IMR-90 (cell line): Measurements from ENCODE around the gene CERS1. TPM values are rescaled to one million over a fixed set of nuclear protein-coding genes. Genes with fewer than 3 reads are reported as not detected.

Source experiments
- ATAC-seq: fragments of 200-7000 bp; cut with Tn5 transposase; 2 replicates; pipeline ENCODE4 v1.9.1; 2020; ENCODE audit warnings: low read depth, mild to moderate bottlenecking, moderate library complexity
- BruUV-seq: library from RNA; stranded (reverse); fragments of 400-500 nt; replicated peaks from 2 replicates; lab custom pipeline; 2021; lab: Mats Ljungman, UMichigan
- CTCF ChIA-PET: fragments of 300-600 bp; formaldehyde crosslinking; extraction: SDS; loops from one replicate; lab custom pipeline; 2021; ENCODE audit warnings: antibody characterized with exemption; lab: Yijun Ruan, JAX
- POLR2A ChIA-PET: fragments of 300-600 bp; sonication (Branson Sonifier 250); formaldehyde crosslinking; loops from one replicate; lab custom pipeline; 2022; ENCODE audit warnings: antibody characterized with exemption; ENCODE audit not compliant: unreplicated experiment; lab: Charles Lee
- DNase-seq: peaks from one replicate; pipeline ENCODE4 v3.0.0; 2013
- H2AFZ ChIP-seq: replicated peaks from 2 replicates; pipeline ENCODE3; 2013; ENCODE audit warnings: low read length, mild to moderate bottlenecking; ENCODE audit not compliant: poor library complexity
- H2AK5ac ChIP-seq: 2 replicates; pipeline ENCODE4 v1.6.1; 2013; ENCODE audit warnings: low read depth, low read length, inconsistent platforms
- H2AK9ac ChIP-seq: replicated peaks from 2 replicates; pipeline ENCODE3; 2013; ENCODE audit warnings: mild to moderate bottlenecking, low read depth, low read length, moderate library complexity; ENCODE audit not compliant: poor library complexity
- H2BK120ac ChIP-seq: 2 replicates; pipeline ENCODE4 v1.6.1; 2013; ENCODE audit warnings: low read depth, low read length, inconsistent platforms
- H2BK15ac ChIP-seq: 3 replicates; pipeline ENCODE4 v1.6.1; 2013; ENCODE audit warnings: low read depth, low read length, inconsistent platforms
- H2BK20ac ChIP-seq: 2 replicates; pipeline ENCODE4 v1.6.1; 2013; ENCODE audit warnings: low read depth, mild to moderate bottlenecking, inconsistent platforms, low read length, moderate library complexity
- H2BK5ac ChIP-seq: 2 replicates; pipeline ENCODE4 v1.6.1; 2013; ENCODE audit warnings: mild to moderate bottlenecking, low read depth, low read length, inconsistent platforms; ENCODE audit not compliant: poor library complexity, severe bottlenecking
- H3K14ac ChIP-seq: replicated peaks from 2 replicates; pipeline ENCODE4 v1.6.1; 2013; ENCODE audit warnings: low read depth, low read length, inconsistent platforms
- H3K18ac ChIP-seq: 2 replicates; pipeline ENCODE4 v1.6.1; 2013; ENCODE audit warnings: low read depth, low read length, control low read depth
- H3K23ac ChIP-seq: 2 replicates; pipeline ENCODE4 v1.6.1; 2013; ENCODE audit warnings: low read depth, low read length, inconsistent platforms
- H3K27ac ChIP-seq: 2 replicates; pipeline ENCODE4 v1.5.1; 2013; ENCODE audit warnings: mild to moderate bottlenecking, control low read depth, low read length; ENCODE audit not compliant: insufficient read depth
- H3K27me3 ChIP-seq: 2 replicates; pipeline ENCODE4 v1.6.1; 2013; ENCODE audit warnings: low read length; ENCODE audit not compliant: control insufficient read depth, insufficient read depth
- H3K36me3 ChIP-seq: 2 replicates; pipeline ENCODE4 v1.6.1; 2013; ENCODE audit warnings: low read length, mixed read lengths; ENCODE audit not compliant: control insufficient read depth, insufficient read depth
- H3K4ac ChIP-seq: 2 replicates; pipeline ENCODE4 v1.6.1; 2013; ENCODE audit warnings: low read depth, low read length, inconsistent platforms
- H3K4me1 ChIP-seq: 2 replicates; pipeline ENCODE4 v1.6.1; 2013; ENCODE audit warnings: low read length, mixed read lengths; ENCODE audit not compliant: control insufficient read depth, insufficient read depth
- H3K4me2 ChIP-seq: 2 replicates; pipeline ENCODE4 v1.6.1; 2013; ENCODE audit warnings: low read depth, mild to moderate bottlenecking, control low read depth, low read length, moderate library complexity
- H3K4me3 ChIP-seq: 2 replicates; pipeline ENCODE4 v1.5.1; 2013; ENCODE audit warnings: low read depth, mild to moderate bottlenecking, control low read depth, low read length, moderate library complexity; ENCODE audit not compliant: insufficient read depth
- H3K56ac ChIP-seq: 2 replicates; pipeline ENCODE4 v1.6.1; 2013; ENCODE audit warnings: low read length, inconsistent platforms; ENCODE audit not compliant: insufficient read depth; ENCODE audit errors: extremely low read depth
- H3K79me1 ChIP-seq, 2 experiments: 2 replicates each; pipeline ENCODE4 v1.6.1; 2013; ENCODE audit warnings: low read length in 2 of 2, inconsistent platforms in 1 of 2, low read depth in 1 of 2
- H3K9ac ChIP-seq: 2 replicates; pipeline ENCODE4 v1.6.1; 2013; ENCODE audit warnings: low read depth, low read length, control low read depth
- H3K9me1 ChIP-seq: 2 replicates; pipeline ENCODE4 v1.6.1; 2013; ENCODE audit warnings: low read length, inconsistent platforms; ENCODE audit not compliant: insufficient read depth
- H3K9me3 ChIP-seq: 2 replicates; pipeline ENCODE4 v1.6.1; 2013; ENCODE audit warnings: low read length; ENCODE audit not compliant: control insufficient read depth, insufficient read depth
- H4K20me1 ChIP-seq: 2 replicates; pipeline ENCODE4 v1.6.1; 2013; ENCODE audit warnings: low read length, inconsistent platforms; ENCODE audit not compliant: insufficient read depth
- H4K5ac ChIP-seq: 2 replicates; pipeline ENCODE4 v1.6.1; 2013; ENCODE audit warnings: mild to moderate bottlenecking, low read depth, low read length, control low read depth
- H4K8ac ChIP-seq, 2 experiments: 2 replicates each; pipeline ENCODE4 v1.6.1; 2013; ENCODE audit warnings: low read depth in 2 of 2, low read length in 2 of 2, control low read depth in 1 of 2, inconsistent platforms in 1 of 2
- H4K91ac ChIP-seq: 2 replicates; pipeline ENCODE4 v1.6.1; 2013; ENCODE audit warnings: low read depth, low read length, inconsistent platforms; ENCODE audit not compliant: insufficient read depth
- CHD1 ChIP-seq: IDR thresholded peaks from 2 replicates; pipeline ENCODE4 v1.6.1; 2012; ENCODE audit warnings: low read depth, low read length, improper control_type of control experiment
- MAZ ChIP-seq: IDR thresholded peaks from 2 replicates; pipeline ENCODE4 v1.6.1; 2012; ENCODE audit warnings: low read depth, mild to moderate bottlenecking, low read length, improper control_type of control experiment, moderate library complexity, borderline replicate concordance
- MXI1 ChIP-seq: IDR thresholded peaks from 2 replicates; pipeline ENCODE4 v1.6.1; 2012; ENCODE audit warnings: low read depth, mild to moderate bottlenecking, low read length, moderate library complexity, borderline replicate concordance
- WGBS, 2 experiments: methylation state at CpG; one replicate each; pipeline versions ENCODE4 v1.1.5 to v1.1.7; 2013; ENCODE audit warnings: missing lambda C conversion rate in 2 of 2; ENCODE audit not compliant: insufficient read length in 1 of 2; ENCODE audit errors: extremely low coverage in 2 of 2; 5-methylcytosine and 5-hydroxymethylcytosine counted together
- dilution Hi-C: fragments of 300-500 bp; cut with HindIII; formaldehyde crosslinking; loops from one replicate; pipeline ENCODE4 v1.14.3; 2018; ENCODE audit warnings: low sequenced_read_pairs; ENCODE audit not compliant: unreplicated experiment
- in situ Hi-C: fragments of 300-500 bp; cut with MboI; formaldehyde crosslinking; loops from 3 replicates; pipeline ENCODE4 v1.14.3; 2019; ENCODE audit warnings: low sequenced_read_pairs, inconsistent platforms, mixed read lengths
- intact Hi-C: fragments of 100-400 bp; cut with micrococcal nuclease; formaldehyde crosslinking; loops from 2 replicates; pipeline ENCODE4 v1.10.0; 2022
- polyA plus RNA-seq, 3 experiments: library from polyadenylated mRNA; depleted of rRNA; stranded (reverse); fragments of >200 nt; gene quantifications; 2 replicates each; pipeline ENCODE4 v1.2.3, GENCODE V29; 2012; ENCODE audit warnings: low replicate concordance in 1 of 3
- total RNA-seq: library from RNA; depleted of rRNA; stranded (reverse); fragments of >200 nt; gene quantifications from 2 replicates; pipeline ENCODE4 v1.2.3, GENCODE V29; 2012

Gene CERS1
- total and polyA plus RNA-seq, 2 of the 4 experiments (the other 2 are of a cell fraction) = 0.90 to 4.3 TPM

- Histone ChIP-seq H3K9ac (peak overlapping the region; percentile 7), H3K27ac (no peak overlapping the region)
These were observed 61.9 kb downstream of the CERS1 start for GRCh38 chr19:18833849-18834643.

More at GRCh38 chr19:18833849-18834643, 61.9 kb downstream of the CERS1 start:
- no TSS peak for BruUV-seq
- WGBS, 2 experiments = 0% methylated on average over 1 of the region's 18 CpGs; no CpG with 5 or more reads in 1 of the 2 experiments
- Histone ChIP-seq H4K20me1 (peaks cover 72% of the 10 kb centered on the region), H4K8ac (no peak overlapping the region), H3K79me1 (peaks cover 4 to 65% of the 10 kb centered on the region in 2 experiments; a peak in 3 of 4 replicates), H3K18ac (no peak overlapping the region), H3K27me3 (no peaks in the 10 kb centered on the region), H3K23ac (peak overlapping the region; percentile 86), H2BK20ac (no peak overlapping the region), H2BK5ac (no peak overlapping the region), H2BK120ac (no peak overlapping the region), H2AK5ac (no peak overlapping the region), H3K14ac (0 out of 2 replicates have a peak overlapping the region, but pooled peaks have one; percentile 59), H3K4ac (no peak overlapping the region), H3K9me1 (peaks cover 26% of the 10 kb centered on the region), H3K36me3 (peaks cover 12% of the 10 kb centered on the region), H3K9me3 (no peaks in the 10 kb centered on the region), H2AK9ac (peak overlapping the region; percentile 66), H4K5ac (no peak overlapping the region), H3K4me3 (peak overlapping the region; percentile 80), H2BK15ac (no peak overlapping the region), H2AFZ (no peak overlapping the region), H4K91ac (no peak overlapping the region), H3K4me1 (peaks cover 18% of the 10 kb centered on the region), H3K4me2 (peak overlapping the region; percentile 96), H3K56ac (no peak overlapping the region)
- no peak for DNase-seq
- ChIA-PET CTCF (no interaction called here), POLR2A (no interaction called here)
- dilution Hi-C loops = no loop called here
- TF ChIP-seq MAZ (0 out of 2 replicates have a peak, but pooled peaks have one; percentile 17), CHD1 (no peak), MXI1 (0 out of 2 replicates have a peak, but pooled peaks have one; percentile 33)
- intact Hi-C loops = loop anchor here (5.0 kb wide), 1 partner anchor 247 kb away; the partner anchor contains the start of gene REX1BD
- no peak for ATAC-seq
- in situ Hi-C loops = no loop called here
